HG03060 (cell line): Measurements from ENCODE around the gene FAM107B.

Experiments used
- ATAC-seq: cut with Tn5 transposase; IDR thresholded peaks from one replicate; pipeline ENCODE4 v1.9.1; 2021; ENCODE audit warnings: low read depth, moderate number of reproducible peaks; ENCODE audit not compliant: unreplicated experiment

The FAM107B gene

DNA sequence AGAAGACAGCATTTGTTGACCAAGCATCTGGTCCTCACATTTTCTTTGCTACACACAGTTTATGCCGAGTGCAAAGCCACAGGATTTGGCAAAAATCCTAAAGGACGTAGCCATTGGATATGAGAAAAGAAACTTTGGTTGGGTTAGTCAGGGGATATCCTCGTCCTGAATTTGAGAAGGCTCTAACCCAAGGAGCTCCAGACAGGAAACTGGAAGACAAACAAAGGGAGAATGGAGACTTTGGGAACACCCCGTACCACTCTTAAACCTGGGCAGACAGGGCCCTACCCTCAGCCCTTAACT lies 297.3 kb downstream of the FAM107B start:
- ATAC-seq: no peak

DNA sequence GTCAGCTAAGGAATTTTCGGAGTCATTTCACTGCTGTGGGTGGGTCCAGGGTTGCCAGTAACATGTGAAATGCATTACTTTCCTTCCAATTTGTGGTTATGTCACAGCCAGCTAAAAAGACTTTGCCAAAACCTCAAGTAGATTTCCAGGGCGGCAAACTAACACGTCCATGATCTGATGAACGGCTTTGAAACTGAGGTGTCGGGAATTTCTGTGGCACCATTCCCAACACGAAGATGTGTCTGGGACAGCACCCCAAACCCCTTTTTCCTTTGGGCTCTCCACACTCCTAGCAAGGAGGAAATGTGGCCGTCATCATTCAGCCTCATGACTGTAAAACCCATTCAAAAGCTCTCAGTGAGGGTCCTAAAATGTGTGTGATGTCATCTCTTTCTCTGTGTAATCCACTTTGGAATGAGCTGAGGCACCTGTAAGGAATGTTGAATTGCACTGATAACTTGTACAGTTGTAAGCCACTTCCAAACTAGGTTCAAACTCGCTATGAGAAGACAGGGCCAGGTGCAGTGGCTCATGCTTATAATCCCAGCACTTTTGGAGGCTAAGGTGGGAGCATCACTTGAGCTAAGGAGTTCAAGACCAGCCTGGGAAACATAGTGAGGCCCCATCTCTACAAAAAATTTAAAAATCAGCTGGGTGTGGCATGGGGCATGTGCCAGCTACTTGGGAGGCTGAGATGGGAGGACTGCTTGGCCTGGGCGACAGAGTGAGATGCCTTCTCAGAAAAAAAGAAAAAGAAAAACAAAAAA lies 297.9 kb downstream of the FAM107B start:
- ATAC-seq: no peak

DNA sequence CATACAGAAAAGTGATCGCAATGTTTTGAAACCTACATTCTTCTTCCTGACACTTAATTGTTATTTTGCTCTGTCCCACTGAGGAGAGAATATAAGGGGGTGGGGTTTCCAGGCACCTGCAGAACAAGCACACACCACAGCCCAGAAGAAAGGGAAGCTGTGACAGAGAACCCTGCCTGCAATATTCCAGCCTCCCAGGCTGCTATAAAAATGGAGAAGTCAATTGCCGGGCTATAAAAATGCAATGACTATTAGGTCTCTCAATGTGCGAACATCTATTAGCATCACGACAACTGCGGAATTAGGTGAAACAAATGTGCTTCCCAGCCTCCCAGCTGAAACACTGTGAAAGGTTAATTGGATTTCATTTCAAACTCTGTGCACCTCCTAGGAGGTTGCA lies 298.7 kb downstream of the FAM107B start:
- ATAC-seq: no peak

DNA sequence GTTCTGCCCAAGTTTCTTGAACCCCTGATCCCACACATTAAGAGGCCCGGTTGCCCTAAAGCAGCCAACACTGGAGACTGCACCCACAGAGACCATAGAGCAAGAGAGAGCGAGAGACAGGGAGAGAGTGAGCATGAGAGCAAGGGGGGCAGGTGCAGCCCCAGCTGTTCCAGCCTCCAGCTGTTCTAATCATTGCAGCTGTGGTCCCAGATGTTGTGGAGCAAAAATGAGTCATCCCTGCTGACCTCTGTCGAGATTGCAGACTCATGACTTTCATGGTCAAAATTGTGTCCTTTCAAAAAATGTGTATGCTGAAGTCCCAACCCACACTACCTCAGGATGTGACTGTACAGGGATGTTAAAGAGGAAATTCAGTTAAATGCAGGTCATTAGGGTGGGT lies 300.0 kb downstream of the FAM107B start:
- no peak for ATAC-seq

DNA sequence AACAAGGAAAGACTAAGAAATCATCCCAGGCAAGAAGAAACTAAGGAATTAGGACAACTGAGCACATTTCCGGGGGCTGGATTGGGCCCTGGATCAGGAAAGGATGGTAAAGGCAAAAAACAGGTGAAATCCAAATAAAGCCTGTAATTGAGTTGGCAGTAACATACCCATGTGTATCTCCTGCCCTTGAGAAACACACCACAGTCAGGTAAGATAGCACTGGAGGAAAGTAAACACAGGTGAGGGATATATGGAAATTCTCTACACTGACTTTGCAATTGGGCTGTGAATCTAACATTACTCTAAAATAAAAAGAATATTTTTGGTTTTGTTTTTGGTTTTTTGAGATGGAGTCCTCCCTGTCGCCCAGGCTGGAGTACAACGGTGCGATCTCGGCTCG lies 303.8 kb downstream of the FAM107B start:
- no peak for ATAC-seq

DNA sequence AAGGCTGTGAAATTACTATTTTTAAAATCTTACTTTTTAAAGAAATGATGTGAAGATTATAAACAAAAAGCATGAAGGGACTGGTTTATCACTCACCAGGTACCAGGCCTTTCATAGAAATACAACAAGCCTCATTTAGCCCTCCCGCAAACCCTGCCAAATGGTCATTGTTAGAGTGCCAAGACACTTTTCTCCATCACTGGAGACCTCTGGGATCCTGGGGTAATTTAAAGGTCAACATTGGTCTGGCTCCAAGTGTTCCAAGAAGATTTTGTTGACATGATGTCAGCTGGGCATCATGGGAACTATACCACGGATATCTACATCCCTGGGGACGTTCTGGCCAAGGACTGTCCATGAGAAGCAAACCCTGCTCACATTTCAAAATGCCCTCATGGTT lies 306.0 kb downstream of the FAM107B start:
- no peak for ATAC-seq
